ENCODE measurements around the gene CA9. TPM values are rescaled to one million over a fixed set of nuclear protein-coding genes. Genes with fewer than 3 reads are reported as not detected.

Gene CA9
- total RNA-seq, 1 experiment from 2014 or later, result not detected

DNA sequence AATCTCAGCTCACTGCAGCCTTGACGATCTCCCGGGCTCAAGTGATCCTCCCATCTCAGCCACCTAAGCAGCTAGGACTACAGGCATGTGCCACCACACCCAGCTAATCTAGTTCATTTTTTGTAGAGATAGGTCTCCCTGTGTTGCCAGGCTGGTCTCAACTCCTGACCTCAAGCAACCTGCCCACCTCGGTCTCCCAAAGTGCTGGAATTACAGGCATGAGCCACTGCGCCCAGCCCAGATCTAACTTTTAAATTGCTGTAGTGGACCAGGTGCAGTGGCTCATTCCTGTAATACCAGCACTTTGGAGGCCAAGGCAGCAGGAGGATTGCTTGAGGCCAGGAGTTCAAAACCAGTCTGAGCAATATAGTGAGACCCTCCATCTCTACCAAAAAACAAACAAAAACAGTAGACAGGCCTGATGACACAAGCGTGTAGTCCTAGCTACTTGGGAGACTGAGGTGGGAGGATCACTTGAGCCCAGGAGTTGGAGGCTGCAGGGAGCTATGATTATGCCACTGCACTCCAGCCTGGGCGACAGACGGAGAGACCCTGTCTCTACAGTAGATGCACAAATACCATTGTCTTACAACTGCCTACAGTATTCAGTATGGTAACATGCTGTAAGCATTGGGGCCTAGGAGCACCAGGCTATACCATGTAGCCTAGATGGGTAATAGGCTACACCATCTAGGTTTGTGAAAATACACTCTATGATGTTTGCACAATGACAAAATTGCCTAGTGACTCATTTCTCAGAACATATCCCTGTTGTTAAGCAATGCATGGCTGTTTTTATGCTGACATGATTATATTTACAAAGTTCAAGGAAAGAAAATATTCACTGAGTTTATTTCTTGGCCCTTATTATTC lies 21.5 kb upstream of the CA9 start:
- DNase-seq (ENCODE audit: low read depth), result no peak

DNA sequence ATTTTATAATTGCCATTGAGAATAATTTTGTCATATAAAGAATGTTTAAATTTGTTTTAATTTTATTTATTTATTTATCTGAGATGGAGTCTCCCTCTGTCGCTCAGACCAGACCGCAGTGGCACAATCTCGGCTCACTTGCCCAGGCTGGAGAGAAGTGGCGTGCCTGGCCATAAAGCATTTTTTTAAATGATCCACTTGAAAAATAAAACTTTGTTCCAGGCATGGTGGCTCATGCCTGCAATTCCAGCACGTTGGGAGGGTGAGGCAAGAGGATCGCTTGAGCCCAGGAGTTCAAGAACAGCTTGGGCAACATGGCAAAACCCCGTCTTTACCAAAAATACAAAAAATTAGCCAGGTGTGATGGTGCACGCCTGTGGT lies 20.9 kb upstream of the CA9 start:
- DNase-seq (ENCODE audit: low read depth), result no peak

DNA sequence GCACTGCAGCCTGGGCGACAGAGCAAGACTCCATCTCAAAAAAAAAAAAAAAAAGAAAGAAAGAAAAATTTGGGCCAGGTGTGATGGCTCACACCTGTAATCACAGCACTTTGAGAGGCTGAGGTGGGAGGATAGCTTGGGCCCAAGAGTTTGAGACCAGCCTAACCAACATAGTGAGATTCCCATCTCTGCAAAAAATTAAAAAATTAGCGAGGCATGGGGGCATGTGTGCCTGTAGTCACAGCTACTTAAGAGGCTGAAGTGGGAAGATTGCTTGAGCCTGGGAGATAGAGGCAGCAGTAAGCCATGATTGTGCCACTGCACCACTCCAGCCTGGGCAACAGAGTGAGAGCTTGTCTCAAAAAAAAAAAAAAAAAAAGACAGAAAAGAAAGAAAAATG lies 20.1 kb upstream of the CA9 start:
- no peak for DNase-seq (ENCODE audit: low read depth)

DNA sequence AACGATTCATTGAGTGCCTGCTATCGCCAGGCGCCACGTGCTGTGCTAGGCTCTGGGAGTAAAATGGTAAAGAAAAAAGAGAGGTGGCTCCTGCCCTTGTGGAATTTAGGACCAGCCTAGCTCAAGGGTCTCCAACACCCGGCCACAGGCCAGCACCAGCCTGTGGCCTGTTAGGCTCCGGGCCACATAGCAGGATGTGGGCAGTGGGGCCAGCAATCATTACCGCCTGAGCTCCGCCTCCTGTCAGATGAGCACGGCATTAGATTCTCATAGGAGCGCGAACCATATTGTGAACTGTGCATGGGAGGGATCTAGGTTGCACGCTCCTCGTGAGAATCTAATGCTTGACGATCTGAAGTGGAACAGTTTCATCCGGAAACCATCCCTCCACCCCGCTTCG lies 17.4 kb upstream of the CA9 start:
- DNase-seq (ENCODE audit: low read depth), result no peak

DNA sequence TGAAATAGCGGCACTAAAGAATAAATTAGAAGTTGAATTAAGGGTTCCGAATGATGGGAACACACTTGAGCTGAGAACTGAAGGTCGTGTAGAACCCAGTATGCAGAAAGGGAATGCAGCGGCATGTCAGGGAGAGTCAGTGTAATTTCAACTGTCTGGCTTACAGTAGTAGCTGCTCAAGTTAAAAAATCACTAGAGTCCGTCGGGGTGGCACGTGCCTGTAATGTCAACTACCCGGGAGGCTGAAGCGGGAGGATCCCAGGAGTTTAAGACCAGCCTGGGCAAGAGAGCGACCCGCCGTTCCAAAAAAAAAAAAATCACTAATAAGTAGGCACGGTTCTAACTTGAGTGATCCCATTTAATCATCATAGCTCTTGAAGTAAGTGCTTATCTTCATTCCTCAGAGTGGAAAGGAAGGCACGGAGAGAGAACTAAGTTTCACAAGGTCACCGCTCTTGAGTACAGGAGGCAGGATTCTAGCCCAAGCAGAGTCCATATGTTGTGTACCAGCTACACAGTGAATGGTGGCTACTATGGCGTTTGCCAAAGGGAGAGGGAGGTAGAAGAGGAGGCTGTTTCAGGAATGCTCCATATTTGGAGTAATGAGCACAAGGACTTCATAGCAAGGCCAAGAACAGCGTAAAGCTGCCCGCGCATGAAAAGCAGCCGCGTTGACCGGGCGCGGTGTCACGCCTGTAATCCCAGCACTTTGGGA lies 16.7 kb upstream of the CA9 start:
- no peak for DNase-seq (ENCODE audit: low read depth)

DNA sequence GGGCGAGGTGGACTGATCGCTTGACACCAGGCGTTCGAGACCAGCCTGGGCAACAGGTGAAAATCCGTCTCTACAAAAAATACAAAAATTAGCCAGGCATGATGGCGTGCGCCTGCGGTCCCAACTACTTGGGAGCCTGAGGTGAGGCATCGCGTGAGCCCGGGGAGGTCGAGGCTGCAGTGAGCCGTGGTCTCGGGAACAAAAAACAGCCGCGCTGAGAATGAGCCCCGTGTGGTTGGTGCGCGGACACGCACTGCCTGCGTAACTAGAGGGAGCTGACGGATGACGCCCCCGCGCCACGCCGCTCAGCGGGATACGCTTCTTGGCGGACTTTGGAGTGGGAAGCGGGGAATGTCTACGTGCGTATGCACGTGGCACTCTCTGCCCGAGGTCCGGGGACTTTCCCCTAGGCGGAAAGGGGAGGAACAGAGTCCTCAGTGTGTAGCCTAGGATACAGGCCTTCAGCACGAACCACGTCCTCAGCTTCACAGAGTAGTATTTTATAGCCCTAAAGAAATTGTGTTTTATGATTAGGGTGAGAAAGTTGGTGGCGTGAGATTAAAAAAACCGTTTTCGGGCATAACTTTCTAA lies 16.1 kb upstream of the CA9 start, which contains the start of gene RMRP:
Gene RMRP, minus strand, starts transcription at position 474 of the 591 bp plus-strand sequence.
- peak; percentile 100 for DNase-seq (ENCODE audit: low read depth)

DNA sequence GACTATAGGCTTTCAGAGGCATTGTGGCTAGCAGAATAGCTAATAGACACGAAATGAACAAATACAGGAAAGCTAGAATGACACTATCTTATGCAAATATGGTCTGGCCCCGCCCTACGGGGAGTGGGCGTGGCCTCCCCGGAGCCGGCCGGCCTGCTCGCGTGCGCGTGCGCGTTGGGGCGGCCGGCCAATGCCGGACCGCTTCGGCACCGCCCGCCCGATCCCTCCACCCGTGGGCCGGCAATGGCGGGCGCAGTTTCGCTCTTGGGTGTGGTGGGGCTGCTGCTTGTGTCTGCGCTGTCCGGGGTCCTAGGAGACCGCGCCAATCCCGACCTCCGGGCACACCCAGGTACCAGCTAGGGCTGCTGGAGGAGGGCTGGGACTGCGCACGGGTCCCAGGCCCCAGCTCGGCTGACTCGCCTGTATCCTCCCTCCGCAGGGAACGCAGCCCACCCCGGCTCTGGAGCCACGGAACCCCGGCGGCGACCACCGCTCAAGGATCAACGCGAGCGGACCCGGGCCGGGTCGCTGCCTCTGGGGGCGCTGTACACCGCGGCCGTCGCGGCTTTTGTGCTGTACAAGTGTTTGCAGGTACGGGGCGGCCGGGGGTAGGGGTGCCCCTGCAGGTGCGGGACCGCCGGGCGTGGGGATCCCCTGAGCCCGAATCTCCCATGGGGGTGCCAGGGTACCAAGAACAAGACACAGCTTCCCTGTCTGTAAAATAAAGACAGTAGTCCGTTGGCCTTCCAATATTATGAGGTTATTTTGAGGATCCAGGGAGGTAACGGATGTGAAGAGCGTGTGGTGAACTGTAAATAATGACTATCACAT lies 15.4 kb upstream of the CA9 start, which contains the start of gene CCDC107:
Gene CCDC107, plus strand, starts transcription at position 156 of the 831 bp plus-strand sequence. Its CDS starts 88 bp downstream, at position 244.
- peak; percentile 94 for DNase-seq (ENCODE audit: low read depth)

DNA sequence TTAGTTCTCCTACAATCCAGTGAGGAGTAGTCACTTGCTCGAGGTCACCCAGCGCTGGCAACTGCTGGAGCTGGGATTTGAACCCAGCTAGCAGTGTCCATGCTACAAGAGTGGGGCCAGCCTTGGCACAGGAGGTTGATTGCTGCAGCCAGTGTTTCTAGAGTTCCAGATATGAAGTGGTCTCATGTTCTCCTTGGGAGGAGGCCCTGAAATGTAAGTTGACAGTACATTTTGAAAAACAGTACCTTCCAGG lies 14.8 kb upstream of the CA9 start:
- DNase-seq (ENCODE audit: low read depth), result peak; percentile 78

DNA sequence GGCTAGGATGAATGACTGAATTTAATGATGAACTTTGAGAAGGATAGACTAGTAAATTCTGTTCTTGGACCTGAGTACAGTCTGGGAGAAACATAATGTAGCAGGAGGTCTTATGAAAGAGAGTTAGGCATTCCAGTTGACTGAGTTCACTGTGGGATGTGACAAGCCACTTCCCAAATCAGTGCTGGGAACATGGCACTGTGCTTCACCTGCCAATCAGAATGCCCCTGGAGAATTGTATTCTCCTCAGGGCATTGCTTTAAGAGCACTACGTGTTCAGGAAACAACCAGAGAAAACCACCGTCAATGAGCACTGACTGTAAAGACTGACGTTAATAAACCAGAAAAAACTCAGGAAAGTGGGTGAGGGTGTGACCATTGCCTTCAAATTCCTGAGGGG lies 14.4 kb upstream of the CA9 start:
- peak; percentile 81 for DNase-seq (ENCODE audit: low read depth)

DNA sequence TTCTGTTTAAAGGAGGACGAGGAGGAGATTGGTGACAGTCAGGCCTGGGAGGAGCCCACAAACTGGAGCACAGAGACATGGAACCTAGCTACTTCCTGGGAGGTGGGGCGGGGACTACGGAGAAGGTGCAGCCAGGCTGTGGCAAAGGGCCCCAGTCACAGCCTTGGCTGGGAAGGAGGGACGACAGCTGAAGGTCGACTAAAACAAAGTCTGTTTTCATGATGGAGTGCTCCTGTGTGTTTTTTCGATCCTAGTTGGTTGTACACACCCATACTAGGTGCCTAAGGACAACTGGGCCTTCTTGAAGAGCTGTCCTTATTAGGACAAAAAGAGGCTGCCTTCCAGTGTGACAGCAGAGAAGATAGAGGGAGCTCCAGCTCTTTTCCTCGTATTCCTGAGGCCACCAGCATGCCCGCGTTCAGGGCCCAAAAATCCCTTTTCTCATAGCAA lies 12.7 kb upstream of the CA9 start:
- DNase-seq (ENCODE audit: low read depth), result no peak

DNA sequence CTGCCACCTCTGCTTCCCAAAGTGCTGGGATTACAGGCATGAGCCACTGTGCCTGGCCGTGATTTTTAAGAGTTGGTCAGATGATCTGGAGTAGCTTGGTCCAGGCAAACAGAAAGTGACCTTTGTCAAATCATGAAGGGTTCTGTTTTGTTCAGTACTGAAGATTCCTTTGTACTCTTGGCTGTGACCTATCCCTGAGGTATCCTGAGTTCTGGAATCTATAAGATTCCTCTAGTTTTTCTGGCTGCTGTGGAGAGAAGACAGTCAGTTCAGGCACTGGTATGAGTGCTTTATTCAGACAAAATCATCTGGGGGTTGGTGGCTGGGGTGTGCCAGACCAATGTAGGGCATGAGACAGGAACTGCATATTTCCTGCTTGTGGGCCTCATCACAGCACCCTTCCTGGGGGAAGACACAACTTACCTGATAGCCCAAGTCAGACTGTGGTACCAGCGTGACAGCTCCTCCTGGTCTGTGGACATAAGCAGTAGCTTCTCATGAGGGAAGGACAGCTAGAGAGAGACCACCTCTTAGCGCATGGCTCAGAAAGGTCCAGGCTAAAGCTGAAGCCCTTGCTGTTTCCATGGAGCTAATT lies 11.9 kb upstream of the CA9 start:
- DNase-seq (ENCODE audit: low read depth), result no peak

DNA sequence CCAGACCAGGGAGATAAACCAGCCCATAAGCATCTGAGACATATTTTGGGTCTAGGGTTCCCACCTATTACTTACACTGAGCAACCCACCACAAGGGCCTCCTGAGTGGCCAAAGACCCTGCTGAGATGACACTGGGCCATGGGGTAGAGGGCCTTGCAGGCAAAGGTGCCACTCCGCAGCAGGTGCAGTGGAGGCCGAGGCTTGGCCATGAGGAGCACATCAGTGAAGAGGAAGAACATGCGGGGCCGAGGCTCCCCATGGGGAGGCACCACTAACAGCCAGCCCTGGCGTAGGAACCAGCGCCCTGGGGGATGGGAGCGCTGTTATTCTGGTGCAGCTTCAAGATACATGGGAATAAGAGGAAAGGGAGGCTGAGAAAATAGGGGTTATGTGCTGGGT lies 11.3 kb upstream of the CA9 start:
- no peak for DNase-seq (ENCODE audit: low read depth)

DNA sequence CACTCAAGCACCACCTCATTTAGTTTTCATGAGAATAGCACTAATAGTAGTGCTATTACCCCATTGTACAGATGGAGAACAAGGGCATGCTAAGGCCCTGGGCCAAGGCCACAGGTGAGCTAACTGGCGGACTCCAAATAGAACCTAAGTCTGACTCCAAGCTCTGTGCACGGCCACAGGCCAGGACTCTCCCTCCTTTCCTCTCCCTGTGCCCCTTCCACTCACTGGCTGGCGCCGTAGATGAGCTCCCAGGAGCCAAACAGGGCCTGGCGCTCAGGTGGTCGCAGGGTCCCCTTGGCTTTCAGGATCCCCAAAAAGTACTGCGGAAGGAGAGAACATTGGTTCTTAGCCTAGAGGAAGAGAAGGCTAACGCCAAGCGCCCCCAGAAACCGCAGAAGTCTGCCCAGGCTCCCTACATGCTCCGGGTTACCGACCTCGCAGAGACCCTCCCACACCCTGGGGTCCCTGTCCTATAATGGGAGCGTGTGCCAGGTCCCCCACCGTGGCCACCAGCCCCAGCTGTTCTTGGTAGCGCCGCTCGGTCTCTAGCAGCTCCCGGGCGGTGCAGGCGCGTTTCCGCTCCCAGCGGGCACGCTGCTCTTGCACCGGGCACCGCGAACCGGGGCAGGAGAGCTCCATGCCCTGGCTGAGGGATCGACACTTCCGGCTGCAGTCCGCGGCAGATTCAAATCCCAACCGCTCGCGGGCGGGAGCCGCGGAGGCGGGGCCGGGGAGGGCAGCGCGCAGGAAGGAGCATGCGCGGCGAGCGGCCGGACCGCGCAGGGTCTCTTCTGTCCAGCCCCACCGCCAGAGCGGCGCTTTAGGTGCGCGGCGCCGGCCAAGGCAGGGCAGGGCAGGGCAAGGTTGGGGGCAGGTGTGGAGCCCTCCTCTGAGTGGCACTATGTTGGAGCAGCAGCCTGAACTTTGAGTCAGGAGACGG lies 8.9 kb upstream of the CA9 start, which contains the start of gene ARHGEF39:
Gene ARHGEF39, minus strand, starts transcription at position 665 of the 940 bp plus-strand sequence. Its CDS starts 26 bp downstream, at position 639.
- DNase-seq (ENCODE audit: low read depth), result peak; percentile 94

DNA sequence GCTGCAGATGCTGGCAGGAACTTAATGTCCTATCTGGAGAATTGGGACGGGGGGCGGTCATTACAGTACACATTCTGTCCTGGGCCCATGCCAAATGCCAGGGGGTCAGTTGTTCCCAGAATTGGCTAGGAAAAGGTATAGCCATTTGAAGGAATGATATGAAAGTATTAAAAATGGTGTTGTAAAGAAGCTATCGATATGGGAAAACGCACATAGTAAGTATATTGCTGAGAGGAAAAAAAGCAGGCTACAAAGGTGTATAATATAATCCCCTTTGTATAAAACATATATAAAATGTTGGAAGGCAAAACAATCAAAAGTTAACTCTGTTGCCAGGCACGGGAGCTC lies 8.3 kb upstream of the CA9 start:
- no peak for DNase-seq (ENCODE audit: low read depth)

DNA sequence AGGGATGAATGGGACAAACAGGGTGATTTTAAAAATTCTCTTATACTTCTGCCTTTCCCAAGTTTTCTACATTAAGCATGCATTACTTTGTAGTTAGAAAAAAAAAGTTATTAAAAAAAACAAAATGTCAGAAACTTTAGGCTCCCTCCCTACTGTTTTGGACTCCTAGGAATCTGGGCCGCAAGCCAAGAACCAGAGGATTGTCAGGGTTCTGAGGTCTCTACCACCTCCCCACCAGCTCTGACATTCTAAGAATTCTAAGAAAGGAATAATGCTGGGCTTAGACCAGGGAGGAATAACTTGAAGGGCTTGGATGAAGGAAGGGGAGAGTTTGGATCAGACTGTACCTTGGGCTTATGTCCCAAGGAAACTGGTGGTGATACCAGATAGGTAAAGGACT lies 7.7 kb upstream of the CA9 start:
- DNase-seq (ENCODE audit: low read depth), result no peak

DNA sequence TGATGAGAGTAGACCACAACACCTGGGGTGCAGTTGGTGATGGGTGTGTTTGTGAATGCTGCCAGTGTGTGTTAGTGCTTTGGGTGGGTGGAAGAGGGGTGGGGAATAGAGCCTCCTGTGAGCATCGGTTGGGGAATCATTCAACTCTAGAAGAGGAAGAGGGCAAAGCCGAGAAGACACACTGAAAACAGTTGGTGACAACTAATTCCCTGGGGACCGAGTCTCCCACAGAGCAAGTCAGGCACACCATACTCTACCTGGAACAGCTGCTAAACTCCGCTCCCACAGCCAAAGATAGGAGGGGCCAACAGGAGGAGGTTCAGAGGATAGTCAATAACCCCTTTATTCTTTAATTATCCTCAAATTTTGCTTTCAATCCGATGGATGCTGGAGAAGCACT lies 7.2 kb upstream of the CA9 start:
- no peak for DNase-seq (ENCODE audit: low read depth)

DNA sequence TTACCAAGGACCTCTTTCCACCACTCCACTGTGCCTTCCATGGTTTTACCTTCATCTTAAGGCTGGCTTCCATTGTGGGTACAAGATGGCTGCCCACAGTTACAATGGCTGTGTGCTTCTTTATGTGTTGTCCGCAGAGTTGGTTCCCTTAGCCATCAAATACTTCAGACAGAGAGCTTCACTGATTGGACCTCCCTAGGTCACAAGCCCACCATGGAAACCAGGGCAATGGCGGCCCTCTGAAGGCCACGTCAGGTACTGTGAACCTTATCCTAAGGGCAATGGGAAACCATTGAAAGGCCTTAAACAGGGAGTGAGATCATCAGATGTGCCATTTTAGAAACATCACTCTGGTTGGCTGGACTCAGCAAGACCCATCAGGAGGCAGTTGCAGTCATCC lies 5.8 kb upstream of the CA9 start:
- DNase-seq (ENCODE audit: low read depth), result no peak

DNA sequence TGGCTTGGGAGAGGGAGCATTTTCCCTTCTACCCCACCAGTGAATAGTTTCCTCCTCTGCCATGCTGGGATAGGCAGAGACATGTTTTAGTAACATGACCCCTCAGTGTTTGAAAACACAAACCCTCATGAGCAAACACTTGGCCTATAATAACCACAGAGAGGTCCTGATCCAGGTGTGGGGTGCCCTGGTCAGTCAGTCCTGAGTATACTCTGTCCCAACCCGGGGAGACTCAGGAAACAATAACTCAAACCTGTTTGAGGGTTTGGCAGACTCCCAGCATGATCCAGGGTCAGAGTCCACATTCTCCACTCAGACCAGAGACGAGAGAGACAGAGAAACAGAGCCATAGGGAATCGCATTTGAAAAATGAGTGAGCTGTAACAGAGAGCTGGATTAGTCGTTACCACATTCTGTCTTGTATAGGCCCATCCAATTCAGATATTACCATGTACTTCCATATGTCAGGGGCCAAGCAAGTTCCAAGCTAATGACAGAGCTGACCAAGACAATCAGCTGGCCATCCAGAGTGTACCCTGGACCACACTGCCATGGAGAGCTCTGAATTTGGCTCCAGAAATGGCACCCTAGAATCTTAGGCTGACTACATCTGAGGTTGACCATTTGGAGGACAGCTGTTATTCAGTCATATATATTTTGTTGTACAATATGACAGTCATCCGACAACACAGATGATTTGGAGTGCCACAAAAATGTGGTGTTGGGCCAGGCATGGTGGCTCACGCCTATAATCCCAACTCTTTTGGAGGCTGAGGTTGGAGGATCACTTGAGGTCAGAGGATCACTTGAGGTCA lies 4.2 kb upstream of the CA9 start:
- no peak for DNase-seq (ENCODE audit: low read depth)

DNA sequence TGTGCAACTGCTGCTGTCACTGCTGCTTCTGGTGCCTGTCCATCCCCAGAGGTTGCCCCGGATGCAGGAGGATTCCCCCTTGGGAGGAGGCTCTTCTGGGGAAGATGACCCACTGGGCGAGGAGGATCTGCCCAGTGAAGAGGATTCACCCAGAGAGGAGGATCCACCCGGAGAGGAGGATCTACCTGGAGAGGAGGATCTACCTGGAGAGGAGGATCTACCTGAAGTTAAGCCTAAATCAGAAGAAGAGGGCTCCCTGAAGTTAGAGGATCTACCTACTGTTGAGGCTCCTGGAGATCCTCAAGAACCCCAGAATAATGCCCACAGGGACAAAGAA lies 265 bp downstream of the CA9 start:
- DNase-seq (ENCODE audit: low read depth), result no peak

DNA sequence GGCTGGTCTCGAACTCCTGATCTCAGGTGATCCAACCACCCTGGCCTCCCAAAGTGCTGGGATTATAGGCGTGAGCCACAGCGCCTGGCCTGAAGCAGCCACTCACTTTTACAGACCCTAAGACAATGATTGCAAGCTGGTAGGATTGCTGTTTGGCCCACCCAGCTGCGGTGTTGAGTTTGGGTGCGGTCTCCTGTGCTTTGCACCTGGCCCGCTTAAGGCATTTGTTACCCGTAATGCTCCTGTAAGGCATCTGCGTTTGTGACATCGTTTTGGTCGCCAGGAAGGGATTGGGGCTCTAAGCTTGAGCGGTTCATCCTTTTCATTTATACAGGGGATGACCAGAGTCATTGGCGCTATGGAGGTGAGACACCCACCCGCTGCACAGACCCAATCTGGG lies 1.5 kb downstream of the CA9 start:
- DNase-seq (ENCODE audit: low read depth), result no peak

All from Daoy (cell line).